Stimulated activated CD8-positive, alpha-beta memory T cell treated with anti-CD3 and anti-CD28 coated beads, Interleukin-7, amount 100 ng/mL, for 48 hours (primary cell): ENCODE data around the gene PI4K2A.

Experiments used
- DNase-seq, 2 donors: peaks; one replicate each; pipeline ENCODE4 v3.0.0-alpha.2; 2020; ENCODE audit warnings: low read depth in 1 of 2; ENCODE audit errors: extremely low read depth in 1 of 2

The PI4K2A gene

DNA sequence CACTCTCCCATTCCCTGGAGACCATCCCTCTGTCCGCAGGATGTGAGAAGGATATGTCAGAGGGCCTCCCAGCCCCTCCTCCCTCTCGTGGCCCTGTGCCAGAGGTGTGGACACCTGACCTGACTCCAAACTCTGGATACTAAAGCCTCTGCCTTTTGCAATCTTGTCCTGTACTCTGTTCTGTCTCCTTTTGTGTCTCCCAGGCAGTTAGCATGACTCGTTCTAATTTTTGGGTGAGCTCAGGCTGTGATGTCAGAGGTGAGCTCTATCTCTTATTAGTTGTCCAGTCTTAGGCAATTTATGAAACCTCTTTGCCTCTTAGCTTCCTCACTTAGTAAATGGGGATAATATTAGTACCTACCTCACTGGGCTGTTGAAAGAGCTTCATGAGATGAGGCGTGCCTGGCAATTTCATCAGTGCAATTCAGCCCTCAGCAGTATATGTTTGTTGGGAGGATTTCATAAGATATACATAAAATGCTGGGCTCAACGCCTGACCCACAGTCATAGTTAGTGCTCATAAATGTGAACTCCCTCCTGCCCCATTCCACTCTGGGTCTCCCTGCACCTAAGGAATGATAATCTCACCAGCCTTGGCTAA is 84.0 kb downstream of the PI4K2A start:
- no peak for DNase-seq
